ENCODE data around the gene PLD6.

- TF ChIP-seq, protein P1, sequence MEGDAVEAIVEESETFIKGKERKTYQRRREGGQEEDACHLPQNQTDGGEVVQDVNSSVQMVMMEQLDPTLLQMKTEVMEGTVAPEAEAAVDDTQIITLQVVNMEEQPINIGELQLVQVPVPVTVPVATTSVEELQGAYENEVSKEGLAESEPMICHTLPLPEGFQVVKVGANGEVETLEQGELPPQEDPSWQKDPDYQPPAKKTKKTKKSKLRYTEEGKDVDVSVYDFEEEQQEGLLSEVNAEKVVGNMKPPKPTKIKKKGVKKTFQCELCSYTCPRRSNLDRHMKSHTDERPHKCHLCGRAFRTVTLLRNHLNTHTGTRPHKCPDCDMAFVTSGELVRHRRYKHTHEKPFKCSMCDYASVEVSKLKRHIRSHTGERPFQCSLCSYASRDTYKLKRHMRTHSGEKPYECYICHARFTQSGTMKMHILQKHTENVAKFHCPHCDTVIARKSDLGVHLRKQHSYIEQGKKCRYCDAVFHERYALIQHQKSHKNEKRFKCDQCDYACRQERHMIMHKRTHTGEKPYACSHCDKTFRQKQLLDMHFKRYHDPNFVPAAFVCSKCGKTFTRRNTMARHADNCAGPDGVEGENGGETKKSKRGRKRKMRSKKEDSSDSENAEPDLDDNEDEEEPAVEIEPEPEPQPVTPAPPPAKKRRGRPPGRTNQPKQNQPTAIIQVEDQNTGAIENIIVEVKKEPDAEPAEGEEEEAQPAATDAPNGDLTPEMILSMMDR (IDR thresholded peaks at IDR 0.05; ENCODE audit: poor library complexity), result no peak
- TF ChIP-seq EZH2 (IDR thresholded peaks at IDR 0.05; ENCODE audit: borderline replicate concordance) (no peak), EZH2phosphoT487 (IDR thresholded peaks at IDR 0.05; ENCODE audit: low read depth, severe bottlenecking, unreplicated experiment) (no peak)
Measured at GRCh38 chr17:17181666-17182597, 24.2 kb downstream of the PLD6 start.
